Panc1 (cell line): ENCODE measurements around the gene RAB14. TPM values are rescaled to one million over a fixed set of nuclear protein-coding genes. Genes with fewer than 3 reads are reported as not detected.

Experiments used
- ATAC-seq: fragments of 200-7000 bp; cut with Tn5 transposase; 2 replicates; pipeline ENCODE4 v1.9.1; 2020; ENCODE audit warnings: mild to moderate bottlenecking, moderate library complexity
- BruUV-seq: library from RNA; stranded (reverse); fragments of 400-500 nt; replicated peaks from 2 replicates; lab custom pipeline; 2021; lab: Mats Ljungman, UMichigan
- CTCF ChIA-PET: fragments of 300-600 bp; sonication (Branson Sonifier 250); formaldehyde crosslinking; loops from one replicate; lab custom pipeline; 2022; ENCODE audit warnings: antibody characterized with exemption; lab: Charles Lee
- POLR2A ChIA-PET: fragments of 300-600 bp; sonication (Branson Sonifier 250); formaldehyde crosslinking; loops from one replicate; lab custom pipeline; 2022; ENCODE audit warnings: antibody characterized with exemption; lab: Charles Lee
- DNase-seq: peaks from one replicate; pipeline ENCODE4 v3.0.0-alpha.2; 2010; ENCODE audit warnings: low read depth, low spot score
- H3K27ac ChIP-seq: 2 replicates; pipeline ENCODE4 v1.5.1; 2011; ENCODE audit warnings: mild to moderate bottlenecking, low read length, inconsistent platforms
- H3K27me3 ChIP-seq: fragments of 200-500 bp; sonication (Bioruptor generic); 2 replicates; pipeline ENCODE4 v1.6.0; 2014; ENCODE audit warnings: low read length, inconsistent platforms; ENCODE audit not compliant: control insufficient read depth, insufficient read depth
- H3K36me3 ChIP-seq: fragments of 200-500 bp; sonication (Bioruptor generic); 2 replicates; pipeline ENCODE4 v1.5.1; 2014; ENCODE audit warnings: inconsistent platforms, mild to moderate bottlenecking, low read length, moderate library complexity; ENCODE audit not compliant: control insufficient read depth, insufficient read depth
- H3K4me1 ChIP-seq: 2 replicates; pipeline ENCODE4 v1.5.1; 2011; ENCODE audit warnings: inconsistent platforms, mild to moderate bottlenecking, low read length, moderate library complexity; ENCODE audit not compliant: control insufficient read depth, insufficient read depth
- H3K4me3 ChIP-seq, 2 experiments: 2 replicates each; pipeline ENCODE4 v1.5.1; 2011 to 2012; ENCODE audit warnings: low read depth in 2 of 2, low read length in 2 of 2, mild to moderate bottlenecking in 2 of 2, inconsistent platforms in 1 of 2, moderate library complexity in 1 of 2
- H3K9me3 ChIP-seq: fragments of 200-500 bp; sonication (Bioruptor generic); 2 replicates; pipeline ENCODE4 v1.5.1; 2014; ENCODE audit warnings: low read depth, mild to moderate bottlenecking, inconsistent platforms, low read length, moderate library complexity; ENCODE audit not compliant: control insufficient read depth, insufficient read depth
- CTCF ChIP-seq: fragments of 450-650 bp; IDR thresholded peaks from 2 replicates; pipeline ENCODE4 v1.5.1; 2017; ENCODE audit warnings: mild to moderate bottlenecking
- POLR2AphosphoS5 ChIP-seq: IDR thresholded peaks from 2 replicates; pipeline ENCODE4 v1.6.1; 2012; ENCODE audit warnings: mild to moderate bottlenecking, low read depth, low read length, moderate library complexity
- REST ChIP-seq, 2 experiments: IDR thresholded peaks; 2 replicates each; pipeline ENCODE4 v1.6.1; 2011 to 2012; ENCODE audit warnings: low read depth in 2 of 2, control low read depth in 1 of 2, low read length in 1 of 2, mild to moderate bottlenecking in 1 of 2, moderate library complexity in 1 of 2; ENCODE audit not compliant: insufficient read depth in 1 of 2
- SIN3A ChIP-seq: IDR thresholded peaks from 2 replicates; pipeline ENCODE4 v1.6.1; 2012; ENCODE audit warnings: low read depth, mild to moderate bottlenecking, low read length, moderate library complexity, borderline replicate concordance; ENCODE audit not compliant: insufficient read depth
- TCF7L2 ChIP-seq: IDR thresholded peaks from 2 replicates; pipeline ENCODE4 v1.6.1; 2011; ENCODE audit warnings: mild to moderate bottlenecking, low read depth, low read length, inconsistent platforms
- in situ Hi-C: cut with HindIII; loops from 2 replicates; pipeline ENCODE4 v1.10.0; 2016; ENCODE audit warnings: low sequenced_read_pairs, low pct_unique_long_range_greater_than_20kb
- intact Hi-C: fragments of 100-400 bp; cut with micrococcal nuclease; formaldehyde crosslinking; loops from one replicate; pipeline ENCODE4 v1.10.0; 2022; ENCODE audit not compliant: unreplicated experiment
- total RNA-seq: library from RNA; stranded (reverse); gene quantifications from one replicate; pipeline ENCODE4 v1.2.1, GENCODE V29; 2021; ENCODE audit not compliant: unreplicated experiment

Gene RAB14
- total RNA-seq, 1 experiment from 2014 or later: 42.7 TPM

- ATAC-seq (peak; percentile 62), DNase-seq (no peak)
- in situ Hi-C loops (no loop called here), intact Hi-C loops (no loop called here)
- TF ChIP-seq REST (IDR thresholded peaks at IDR 0.05; ENCODE audit: insufficient read depth in 1 of 2, low read depth in 2 of 2, low read length in 1 of 2): no peak
- peak; percentile 54 for TF ChIP-seq CTCF
- Histone ChIP-seq H3K27me3 (no peaks in the 10 kb centered on the region), H3K36me3 (peaks cover 2% of the 10 kb centered on the region), H3K9me3 (no peaks in the 10 kb centered on the region), H3K4me1 (no peaks in the 10 kb centered on the region), H3K27ac (no peak overlapping the region), H3K4me3 (no peak overlapping the region)
- CTCF ChIA-PET: interaction anchor here (0.8 kb wide), 1 partner anchor 25 kb away, joined by 4 read pairs; no protein-coding TSS in a partner anchor
- BruUV-seq: no TSS peak
- POLR2A ChIA-PET: no interaction called here
Measured at GRCh38 chr9:121169094-121169601, 32.5 kb downstream of the RAB14 start.

- ATAC-seq: no peak
- CTCF ChIA-PET: no interaction called here
- TF ChIP-seq TCF7L2 (no peak), CTCF (no peak)
- Histone ChIP-seq H3K4me3 (no peak overlapping the region), H3K27me3 (no peaks in the 10 kb centered on the region), H3K27ac (no peak overlapping the region), H3K36me3 (peaks cover 2% of the 10 kb centered on the region), H3K4me1 (no peaks in the 10 kb centered on the region), H3K9me3 (no peaks in the 10 kb centered on the region)
- POLR2A ChIA-PET: no interaction called here
- DNase-seq: no peak
- intact Hi-C loops (no loop called here), in situ Hi-C loops (no loop called here)
- no TSS peak for BruUV-seq
Measured at GRCh38 chr9:121168052-121168451, 33.6 kb downstream of the RAB14 start.

- ChIA-PET CTCF (no interaction called here), POLR2A (no interaction called here)
- Histone ChIP-seq H3K9me3 (no peaks in the 10 kb centered on the region), H3K27me3 (no peaks in the 10 kb centered on the region), H3K36me3 (peaks cover 9% of the 10 kb centered on the region), H3K27ac (no peak overlapping the region), H3K4me3 (no peak overlapping the region), H3K4me1 (no peaks in the 10 kb centered on the region)
- ATAC-seq (no peak), DNase-seq (no peak)
- intact Hi-C loops (no loop called here), in situ Hi-C loops (no loop called here)
- no peak for TF ChIP-seq SIN3A
- no peak for TF ChIP-seq CTCF
- TF ChIP-seq TCF7L2: no peak
- no peak for TF ChIP-seq REST (IDR thresholded peaks at IDR 0.05; ENCODE audit: insufficient read depth in 1 of 2, low read depth in 2 of 2, low read length in 1 of 2)
- no peak for TF ChIP-seq POLR2AphosphoS5
- BruUV-seq: no TSS peak
Measured at GRCh38 chr9:121160025-121160424, 41.6 kb downstream of the RAB14 start.
